ENCODE measurements around the gene ZNF536. TPM values are rescaled to one million over a fixed set of nuclear protein-coding genes. Genes with fewer than 3 reads are reported as not detected.

The ZNF536 gene
- total and polyA plus RNA-seq, 2 of the 4 experiments (the other 2 are of a cell fraction): not detected

DNA sequence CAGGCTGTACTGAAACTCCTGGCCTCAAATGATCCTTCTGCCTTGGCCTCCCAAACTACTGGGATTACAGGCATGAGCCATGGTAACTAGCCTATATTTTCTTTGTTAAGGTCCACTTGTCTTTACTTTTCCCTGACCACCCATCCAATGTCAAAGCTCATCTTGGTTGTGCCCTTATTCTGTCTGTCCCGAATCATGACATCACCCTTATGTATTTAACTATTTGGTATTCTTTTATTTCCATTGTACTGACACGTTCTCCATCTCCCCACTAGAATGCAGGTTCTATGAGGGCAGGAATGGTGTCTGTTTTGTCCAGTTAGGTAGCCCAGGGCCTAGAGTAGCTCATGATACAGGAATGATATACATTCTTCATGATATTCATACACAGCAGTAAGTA is 104.8 kb downstream of the ZNF536 start:
- no peak overlapping the region for H3K4ac ChIP-seq (ENCODE audit: low read depth, low read length)
- H3K4me2 ChIP-seq (ENCODE audit: low read depth, low read length): no peak overlapping the region
- no peak overlapping the region for H2BK5ac ChIP-seq (ENCODE audit: low read depth, low read length, poor library complexity, severe bottlenecking)
- peaks cover 34% of the 10 kb centered on the region for H3K9me3 ChIP-seq (ENCODE audit: control insufficient read depth, insufficient read depth, low read length)
- dilution Hi-C loops (cut with HindIII; ENCODE audit: low sequenced_read_pairs, unreplicated experiment) (no loop called here), intact Hi-C loops (cut with micrococcal nuclease) (no loop called here), in situ Hi-C loops (cut with MboI; ENCODE audit: low sequenced_read_pairs) (no loop called here)
- H4K8ac ChIP-seq (ENCODE audit: low read depth in 2 of 2, low read length in 2 of 2): no peak overlapping the region
- TF ChIP-seq, protein P1, sequence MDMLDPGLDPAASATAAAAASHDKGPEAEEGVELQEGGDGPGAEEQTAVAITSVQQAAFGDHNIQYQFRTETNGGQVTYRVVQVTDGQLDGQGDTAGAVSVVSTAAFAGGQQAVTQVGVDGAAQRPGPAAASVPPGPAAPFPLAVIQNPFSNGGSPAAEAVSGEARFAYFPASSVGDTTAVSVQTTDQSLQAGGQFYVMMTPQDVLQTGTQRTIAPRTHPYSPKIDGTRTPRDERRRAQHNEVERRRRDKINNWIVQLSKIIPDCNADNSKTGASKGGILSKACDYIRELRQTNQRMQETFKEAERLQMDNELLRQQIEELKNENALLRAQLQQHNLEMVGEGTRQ (IDR thresholded peaks at IDR 0.05; ENCODE audit: low read depth, low read length): no peak
- TF ChIP-seq FOS (IDR thresholded peaks at IDR 0.05; ENCODE audit: low read depth, low read length) (no peak), BHLHE40 (IDR thresholded peaks at IDR 0.05; ENCODE audit: low read depth, low read length) (no peak), CHD1 (IDR thresholded peaks at IDR 0.05; ENCODE audit: low read depth, low read length) (no peak), RFX5 (IDR thresholded peaks at IDR 0.05; ENCODE audit: low read depth, low read length) (no peak), RCOR1 (IDR thresholded peaks at IDR 0.05; ENCODE audit: insufficient replicate concordance, low read length) (no peak), NFE2L2 (IDR thresholded peaks at IDR 0.05; ENCODE audit: low read depth, low read length) (no peak), MAFK (IDR thresholded peaks at IDR 0.05; ENCODE audit: low read depth, low read length) (no peak), MAZ (IDR thresholded peaks at IDR 0.05; ENCODE audit: borderline replicate concordance, low read depth, low read length) (no peak), MXI1 (IDR thresholded peaks at IDR 0.05; ENCODE audit: borderline replicate concordance, low read depth, low read length) (no peak), RAD21 (IDR thresholded peaks at IDR 0.05; ENCODE audit: low read length) (no peak), CEBPB (IDR thresholded peaks at IDR 0.05; ENCODE audit: low read depth, low read length) (no peak), SMC3 (IDR thresholded peaks at IDR 0.05; ENCODE audit: low read depth, low read length) (no peak), POLR2A (IDR thresholded peaks at IDR 0.05; ENCODE audit: low read depth, low read length) (no peak)
- TF ChIP-seq, protein P2, sequence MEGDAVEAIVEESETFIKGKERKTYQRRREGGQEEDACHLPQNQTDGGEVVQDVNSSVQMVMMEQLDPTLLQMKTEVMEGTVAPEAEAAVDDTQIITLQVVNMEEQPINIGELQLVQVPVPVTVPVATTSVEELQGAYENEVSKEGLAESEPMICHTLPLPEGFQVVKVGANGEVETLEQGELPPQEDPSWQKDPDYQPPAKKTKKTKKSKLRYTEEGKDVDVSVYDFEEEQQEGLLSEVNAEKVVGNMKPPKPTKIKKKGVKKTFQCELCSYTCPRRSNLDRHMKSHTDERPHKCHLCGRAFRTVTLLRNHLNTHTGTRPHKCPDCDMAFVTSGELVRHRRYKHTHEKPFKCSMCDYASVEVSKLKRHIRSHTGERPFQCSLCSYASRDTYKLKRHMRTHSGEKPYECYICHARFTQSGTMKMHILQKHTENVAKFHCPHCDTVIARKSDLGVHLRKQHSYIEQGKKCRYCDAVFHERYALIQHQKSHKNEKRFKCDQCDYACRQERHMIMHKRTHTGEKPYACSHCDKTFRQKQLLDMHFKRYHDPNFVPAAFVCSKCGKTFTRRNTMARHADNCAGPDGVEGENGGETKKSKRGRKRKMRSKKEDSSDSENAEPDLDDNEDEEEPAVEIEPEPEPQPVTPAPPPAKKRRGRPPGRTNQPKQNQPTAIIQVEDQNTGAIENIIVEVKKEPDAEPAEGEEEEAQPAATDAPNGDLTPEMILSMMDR (conservative IDR thresholded peaks at IDR 0.05; ENCODE audit: low read depth, low read length): no peak
- TF ChIP-seq, protein P3, sequence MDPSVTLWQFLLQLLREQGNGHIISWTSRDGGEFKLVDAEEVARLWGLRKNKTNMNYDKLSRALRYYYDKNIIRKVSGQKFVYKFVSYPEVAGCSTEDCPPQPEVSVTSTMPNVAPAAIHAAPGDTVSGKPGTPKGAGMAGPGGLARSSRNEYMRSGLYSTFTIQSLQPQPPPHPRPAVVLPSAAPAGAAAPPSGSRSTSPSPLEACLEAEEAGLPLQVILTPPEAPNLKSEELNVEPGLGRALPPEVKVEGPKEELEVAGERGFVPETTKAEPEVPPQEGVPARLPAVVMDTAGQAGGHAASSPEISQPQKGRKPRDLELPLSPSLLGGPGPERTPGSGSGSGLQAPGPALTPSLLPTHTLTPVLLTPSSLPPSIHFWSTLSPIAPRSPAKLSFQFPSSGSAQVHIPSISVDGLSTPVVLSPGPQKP (IDR thresholded peaks at IDR 0.05; ENCODE audit: borderline replicate concordance, low read depth, low read length): no peak
- BruUV-seq (replicated peaks): no TSS peak
- H3K23ac ChIP-seq (ENCODE audit: low read depth, low read length): no peak overlapping the region
- no peak overlapping the region for H2AK5ac ChIP-seq (ENCODE audit: low read depth, low read length)
- CTCF ChIA-PET: no interaction called here
- H2BK20ac ChIP-seq (ENCODE audit: low read depth, low read length): no peak overlapping the region
- no peak overlapping the region for H3K27ac ChIP-seq (ENCODE audit: insufficient read depth, low read length)
- H3K4me3 ChIP-seq (ENCODE audit: insufficient read depth, low read depth, low read length): no peak overlapping the region
- H3K4me1 ChIP-seq (ENCODE audit: control insufficient read depth, insufficient read depth, low read length): no peaks in the 10 kb centered on the region
- no peak overlapping the region for H2BK120ac ChIP-seq (ENCODE audit: low read depth, low read length)
- H3K18ac ChIP-seq (ENCODE audit: low read depth, low read length): no peak overlapping the region
- H3K56ac ChIP-seq (ENCODE audit: extremely low read depth, insufficient read depth, low read length): no peak overlapping the region
- no peaks in the 10 kb centered on the region for H3K36me3 ChIP-seq (ENCODE audit: control insufficient read depth, insufficient read depth, low read length)
- no peak overlapping the region for H3K9ac ChIP-seq (ENCODE audit: low read depth, low read length)
- H4K91ac ChIP-seq (ENCODE audit: insufficient read depth, low read depth, low read length): no peak overlapping the region
- H2AK9ac ChIP-seq (replicated peaks; ENCODE audit: low read depth, low read length, poor library complexity): no peak overlapping the region
- DNase-seq: no peak
- WGBS, 2 experiments (ENCODE audit: extremely low coverage in 2 of 2, insufficient read length in 1 of 2): no CpG with 5 or more reads among the region's 2 CpGs
- H2AFZ ChIP-seq (replicated peaks; ENCODE audit: low read length, poor library complexity): no peak overlapping the region
- no peaks in the 10 kb centered on the region for H3K79me1 ChIP-seq (ENCODE audit: low read depth in 1 of 2, low read length in 2 of 2)
- no peaks in the 10 kb centered on the region for H3K27me3 ChIP-seq (ENCODE audit: control insufficient read depth, insufficient read depth, low read length)
- POLR2A ChIA-PET (ENCODE audit: unreplicated experiment): no interaction called here
- H2BK15ac ChIP-seq (ENCODE audit: low read depth, low read length): no peak overlapping the region
- ATAC-seq (ENCODE audit: low read depth): no peak
- H4K20me1 ChIP-seq (ENCODE audit: insufficient read depth, low read length): no peaks in the 10 kb centered on the region
- no peak overlapping the region for H4K5ac ChIP-seq (ENCODE audit: low read depth, low read length)
- no peak overlapping the region for H3K14ac ChIP-seq (replicated peaks; ENCODE audit: low read depth, low read length)
- no peaks in the 10 kb centered on the region for H3K9me1 ChIP-seq (ENCODE audit: insufficient read depth, low read length)

Data from IMR-90 (cell line).